WERI-Rb-1 (cell line): ENCODE data around the gene DENND1A.

Source experiments
- DNase-seq: peaks from one replicate; pipeline ENCODE4 v3.0.0-alpha.2; 2020
- H3K27ac ChIP-seq: fragments of 250-450 bp; sonication (Bioruptor Pico); 2 replicates; pipeline ENCODE4 v1.5.1; 2020; ENCODE audit warnings: mild to moderate bottlenecking, moderate library complexity
- H3K27me3 ChIP-seq: fragments of 250-450 bp; sonication (Bioruptor Pico); 2 replicates; pipeline ENCODE4 v1.5.1; 2021; ENCODE audit warnings: mild to moderate bottlenecking, low read depth, moderate library complexity; ENCODE audit not compliant: insufficient read depth, severe bottlenecking
- H3K36me3 ChIP-seq: fragments of 250-450 bp; sonication (Bioruptor Pico); 2 replicates; pipeline ENCODE4 v1.5.1; 2020; ENCODE audit warnings: mild to moderate bottlenecking, moderate library complexity
- H3K4me3 ChIP-seq: 2 replicates; pipeline ENCODE4 v1.5.1; 2011; ENCODE audit warnings: low read depth, mild to moderate bottlenecking, control low read depth, low read length
- H3K9me3 ChIP-seq: fragments of 250-450 bp; sonication (Bioruptor Pico); 2 replicates; pipeline ENCODE4 v1.5.1; 2021; ENCODE audit warnings: mild to moderate bottlenecking, moderate library complexity; ENCODE audit not compliant: severe bottlenecking
- CTCF ChIP-seq: IDR thresholded peaks from 2 replicates; pipeline ENCODE4 v1.5.1; 2011; ENCODE audit warnings: low read depth, mild to moderate bottlenecking, control low read depth, inconsistent platforms, low read length

Gene DENND1A

GRCh38 chr9:123357743-123358059 lies 572.2 kb downstream of the DENND1A start:
- Histone ChIP-seq H3K36me3 (no peaks in the 10 kb centered on the region; the same call in 1 of the 2 replicates), H3K9me3 (no peaks in the 10 kb centered on the region), H3K27me3 (no peaks in the 10 kb centered on the region), H3K4me3 (no peak overlapping the region), H3K27ac (peak overlapping the region; percentile 85)
- TF ChIP-seq CTCF: no peak
- DNase-seq: no peak

- Histone ChIP-seq H3K36me3 (no peaks in the 10 kb centered on the region), H3K9me3 (no peaks in the 10 kb centered on the region), H3K27ac (peak overlapping the region; percentile 85), H3K4me3 (peak overlapping the region; percentile 70), H3K27me3 (no peaks in the 10 kb centered on the region)
- peak; percentile 72 for DNase-seq
- no peak for TF ChIP-seq CTCF
Observed at GRCh38 chr9:123356851-123357742, 572.8 kb downstream of the DENND1A start.

GRCh38 chr9:123355761-123356431 lies 574.0 kb downstream of the DENND1A start, which contains the start of gene CRB2:
Gene CRB2 (plus strand): TSS chr9:123356197. CDS start chr9:123356261, 64 bp downstream.
- Histone ChIP-seq H3K4me3 (peak within 1 kb of the TSS; percentile 70), H3K27me3 (no peaks in the 10 kb centered on the region), H3K27ac (peak within 1 kb of the TSS; percentile 85), H3K9me3 (no peaks in the 10 kb centered on the region), H3K36me3 (no peaks in the 10 kb centered on the region)
- TF ChIP-seq CTCF: peak; percentile 78
- peak; percentile 95 for DNase-seq

- Histone ChIP-seq H3K4me3 (no peak overlapping the region), H3K27me3 (no peaks in the 10 kb centered on the region), H3K27ac (no peak overlapping the region), H3K9me3 (no peaks in the 10 kb centered on the region), H3K36me3 (no peaks in the 10 kb centered on the region)
- TF ChIP-seq CTCF: no peak
- DNase-seq: no peak
Observed at GRCh38 chr9:123354806-123355508, 575.0 kb downstream of the DENND1A start.

- H3K4me3 ChIP-seq: no peak overlapping the region
- DNase-seq: peak; percentile 95
- H3K9me3 ChIP-seq: no peaks in the 10 kb centered on the region
- no peaks in the 10 kb centered on the region for H3K36me3 ChIP-seq
- TF ChIP-seq CTCF: peak; percentile 96
- no peak overlapping the region for H3K27ac ChIP-seq
- H3K27me3 ChIP-seq: no peaks in the 10 kb centered on the region
Observed at GRCh38 chr9:123353984-123354591, 575.8 kb downstream of the DENND1A start.
